ENCODE results near the gene COL6A3.
"Not testable (repeated sequence)": the region's sequence is repeated elsewhere in the genome, so short reads cannot be mapped to it uniquely, and the experiment has no call there.

Gene COL6A3

GRCh38 chr2:237319086-237319820 is 94.7 kb downstream of the COL6A3 start:
- DNase-seq (ENCODE audit: low read depth in 2 of 3, low spot score in 2 of 3): no peak

GRCh38 chr2:237316339-237316738 is 97.6 kb downstream of the COL6A3 start:
- no peak for DNase-seq (ENCODE audit: low read depth in 2 of 3, low spot score in 2 of 3)

GRCh38 chr2:237315829-237316225 is 98.1 kb downstream of the COL6A3 start:
- no peak for DNase-seq (ENCODE audit: low read depth in 2 of 3, low spot score in 2 of 3)

- no peak for DNase-seq (ENCODE audit: low read depth in 2 of 3, low spot score in 2 of 3)
Observed at GRCh38 chr2:237315170-237315828, 98.7 kb downstream of the COL6A3 start.

GRCh38 chr2:237314681-237315080 is 99.3 kb downstream of the COL6A3 start:
- DNase-seq (ENCODE audit: low read depth in 2 of 3, low spot score in 2 of 3): no peak

GRCh38 chr2:237314198-237314597 is 99.8 kb downstream of the COL6A3 start:
- no peak for DNase-seq (ENCODE audit: low read depth in 2 of 3, low spot score in 2 of 3)

- DNase-seq (ENCODE audit: low read depth in 2 of 3, low spot score in 2 of 3): no peak
Observed at GRCh38 chr2:237312021-237312755, 101.8 kb downstream of the COL6A3 start.

GRCh38 chr2:237310515-237311114 is 103.3 kb downstream of the COL6A3 start:
- no peak for DNase-seq (ENCODE audit: low read depth in 2 of 3, low spot score in 2 of 3)

- no peak for DNase-seq (ENCODE audit: low read depth in 2 of 3, low spot score in 2 of 3)
Observed at GRCh38 chr2:237309416-237309815, 104.5 kb downstream of the COL6A3 start.

GRCh38 chr2:237309011-237309410 is 105.0 kb downstream of the COL6A3 start:
- DNase-seq (ENCODE audit: low read depth in 2 of 3, low spot score in 2 of 3): no peak

- DNase-seq (ENCODE audit: low read depth in 2 of 3, low spot score in 2 of 3): no peak
Observed at GRCh38 chr2:237307474-237307873, 106.5 kb downstream of the COL6A3 start.

- no peak for DNase-seq (ENCODE audit: low read depth in 2 of 3, low spot score in 2 of 3)
Observed at GRCh38 chr2:237306787-237307170, 107.2 kb downstream of the COL6A3 start.

- DNase-seq (ENCODE audit: low read depth in 2 of 3, low spot score in 2 of 3): no peak
Observed at GRCh38 chr2:237306083-237306786, 107.7 kb downstream of the COL6A3 start.

GRCh38 chr2:237305579-237305978 is 108.4 kb downstream of the COL6A3 start:
- no peak for DNase-seq (ENCODE audit: low read depth in 2 of 3, low spot score in 2 of 3)

- no peak for DNase-seq (ENCODE audit: low read depth in 2 of 3, low spot score in 2 of 3)
Observed at GRCh38 chr2:237304763-237305514, 109.0 kb downstream of the COL6A3 start.

- DNase-seq (ENCODE audit: low read depth in 2 of 3, low spot score in 2 of 3): not testable (repeated sequence)
Observed at GRCh38 chr2:237303244-237303643, 110.7 kb downstream of the COL6A3 start.

GRCh38 chr2:237301595-237301994 is 112.4 kb downstream of the COL6A3 start:
- DNase-seq (ENCODE audit: low read depth in 2 of 3, low spot score in 2 of 3): no peak

GRCh38 chr2:237300739-237301138 is 113.2 kb downstream of the COL6A3 start:
- no peak for DNase-seq (ENCODE audit: low read depth in 2 of 3, low spot score in 2 of 3)

- no peak for DNase-seq (ENCODE audit: low read depth in 2 of 3, low spot score in 2 of 3)
Observed at GRCh38 chr2:237299906-237300305, 114.1 kb downstream of the COL6A3 start.
